Fibroblast of pulmonary artery (primary cell): ENCODE data around the gene GNG12.

Experiments used
- DNase-seq: peaks from one replicate; pipeline ENCODE4 v3.0.0-alpha.2; 2010; ENCODE audit warnings: low read depth
- H3K4me3 ChIP-seq: replicated peaks from 2 replicates; pipeline ENCODE4 v1.5.1; 2011; ENCODE audit warnings: low read depth, mild to moderate bottlenecking, control low read depth, low read length, moderate library complexity
- TF ChIP-seq, protein P1 (sequence below): IDR thresholded peaks from 2 replicates; pipeline ENCODE4 v1.5.1; 2011; ENCODE audit warnings: mild to moderate bottlenecking, control low read depth, low read length, inconsistent platforms; ENCODE audit errors: missing control alignments

The GNG12 gene

GRCh38 chr1:67830226-67830625 is 3.0 kb downstream of the GNG12 start:
- TF ChIP-seq, protein P1, sequence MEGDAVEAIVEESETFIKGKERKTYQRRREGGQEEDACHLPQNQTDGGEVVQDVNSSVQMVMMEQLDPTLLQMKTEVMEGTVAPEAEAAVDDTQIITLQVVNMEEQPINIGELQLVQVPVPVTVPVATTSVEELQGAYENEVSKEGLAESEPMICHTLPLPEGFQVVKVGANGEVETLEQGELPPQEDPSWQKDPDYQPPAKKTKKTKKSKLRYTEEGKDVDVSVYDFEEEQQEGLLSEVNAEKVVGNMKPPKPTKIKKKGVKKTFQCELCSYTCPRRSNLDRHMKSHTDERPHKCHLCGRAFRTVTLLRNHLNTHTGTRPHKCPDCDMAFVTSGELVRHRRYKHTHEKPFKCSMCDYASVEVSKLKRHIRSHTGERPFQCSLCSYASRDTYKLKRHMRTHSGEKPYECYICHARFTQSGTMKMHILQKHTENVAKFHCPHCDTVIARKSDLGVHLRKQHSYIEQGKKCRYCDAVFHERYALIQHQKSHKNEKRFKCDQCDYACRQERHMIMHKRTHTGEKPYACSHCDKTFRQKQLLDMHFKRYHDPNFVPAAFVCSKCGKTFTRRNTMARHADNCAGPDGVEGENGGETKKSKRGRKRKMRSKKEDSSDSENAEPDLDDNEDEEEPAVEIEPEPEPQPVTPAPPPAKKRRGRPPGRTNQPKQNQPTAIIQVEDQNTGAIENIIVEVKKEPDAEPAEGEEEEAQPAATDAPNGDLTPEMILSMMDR, result no peak
- peak overlapping the region; percentile 86 for H3K4me3 ChIP-seq
- DNase-seq, result peak; percentile 49

DNA sequence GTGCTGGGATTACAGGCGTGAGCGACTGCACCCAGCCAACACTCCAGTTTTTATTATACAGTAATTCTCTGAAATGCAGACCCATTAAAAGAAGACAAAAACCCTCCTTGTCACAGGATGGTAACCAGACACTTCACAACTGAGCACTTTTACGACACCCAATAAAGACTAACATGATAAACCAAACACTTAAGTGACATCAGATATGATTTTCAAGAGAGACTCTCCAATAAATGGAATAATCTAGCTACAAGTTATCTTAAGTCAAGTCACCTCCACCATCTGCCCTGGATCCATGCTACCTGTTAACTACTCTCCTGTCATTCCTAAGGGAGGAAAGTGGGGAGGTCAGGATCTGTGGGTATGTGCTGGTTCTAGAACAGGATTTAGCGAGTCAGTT is 5.6 kb downstream of the GNG12 start:
- H3K4me3 ChIP-seq, result no peak overlapping the region
- no peak for DNase-seq
- TF ChIP-seq, protein P1, result no peak

DNA sequence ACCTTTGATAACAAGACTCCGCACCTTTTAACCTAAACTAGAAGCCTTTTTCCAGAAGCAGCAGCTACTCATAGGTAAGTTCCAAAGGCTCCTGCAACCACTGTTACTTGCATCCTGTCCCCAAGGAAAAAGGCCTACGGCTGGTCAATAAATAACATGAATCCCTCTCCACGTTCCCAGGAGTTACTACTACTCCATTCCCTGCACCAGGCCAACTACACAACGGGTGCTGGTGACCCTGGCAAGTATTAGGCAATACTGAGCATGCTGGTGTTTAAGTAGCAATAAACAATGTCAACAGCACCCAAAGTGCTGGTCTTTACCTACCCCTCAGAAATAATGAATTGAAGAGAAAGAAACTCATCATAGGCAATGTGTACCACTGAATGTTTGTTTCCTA is 7.7 kb downstream of the GNG12 start:
- TF ChIP-seq, protein P1, result no peak
- H3K4me3 ChIP-seq, result no peak overlapping the region

DNA sequence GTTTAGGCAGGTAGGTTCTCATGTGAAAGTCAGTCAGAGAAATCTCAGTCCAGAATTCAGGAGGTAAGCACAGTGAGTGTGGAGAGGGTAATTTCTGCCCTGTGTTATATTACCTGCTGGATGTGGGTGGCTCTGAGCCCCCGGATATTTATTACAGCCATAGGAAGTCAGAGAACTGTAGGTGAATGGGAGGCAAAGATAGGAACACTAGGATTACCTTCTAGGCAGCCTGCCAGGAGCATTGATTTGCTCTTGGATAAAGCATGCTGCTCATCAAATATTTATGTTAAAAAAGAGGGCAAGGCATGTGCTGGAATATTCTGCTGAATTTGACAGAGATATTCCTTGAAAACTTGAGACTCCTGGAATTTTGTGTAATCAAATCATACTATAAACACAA is 8.5 kb downstream of the GNG12 start:
- no peak for DNase-seq
- no peak overlapping the region for H3K4me3 ChIP-seq
- TF ChIP-seq, protein P1, result no peak

More for the DNA sequence above, 7.7 kb downstream of the GNG12 start:
- DNase-seq, result no peak

- H3K4me3 ChIP-seq, result no peak overlapping the region
- TF ChIP-seq, protein P1, result no peak
- no peak for DNase-seq
These were observed 9.7 kb downstream of the GNG12 start for GRCh38 chr1:67823615-67824014.

DNA sequence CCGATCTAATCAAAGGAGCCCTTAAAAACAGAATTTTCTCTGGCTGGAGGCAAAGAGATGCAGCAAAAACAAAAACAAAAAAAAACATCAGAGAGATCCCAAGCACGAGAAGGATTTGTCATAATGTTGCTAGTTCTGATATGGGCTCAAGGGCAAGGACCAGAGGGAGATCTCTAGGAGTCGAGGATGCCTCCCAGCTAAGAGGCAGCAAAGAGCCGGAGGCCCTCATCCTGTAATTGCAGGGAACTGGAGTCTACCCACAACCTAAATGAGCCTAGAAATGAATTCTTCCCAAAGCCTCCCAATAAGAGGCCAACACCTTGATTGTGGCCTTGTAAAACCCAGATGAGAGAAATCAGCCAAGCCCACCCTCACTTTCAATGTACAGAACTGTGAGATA is 12.0 kb downstream of the GNG12 start:
- no peak overlapping the region for H3K4me3 ChIP-seq
- TF ChIP-seq, protein P1, result no peak
- DNase-seq, result no peak

DNA sequence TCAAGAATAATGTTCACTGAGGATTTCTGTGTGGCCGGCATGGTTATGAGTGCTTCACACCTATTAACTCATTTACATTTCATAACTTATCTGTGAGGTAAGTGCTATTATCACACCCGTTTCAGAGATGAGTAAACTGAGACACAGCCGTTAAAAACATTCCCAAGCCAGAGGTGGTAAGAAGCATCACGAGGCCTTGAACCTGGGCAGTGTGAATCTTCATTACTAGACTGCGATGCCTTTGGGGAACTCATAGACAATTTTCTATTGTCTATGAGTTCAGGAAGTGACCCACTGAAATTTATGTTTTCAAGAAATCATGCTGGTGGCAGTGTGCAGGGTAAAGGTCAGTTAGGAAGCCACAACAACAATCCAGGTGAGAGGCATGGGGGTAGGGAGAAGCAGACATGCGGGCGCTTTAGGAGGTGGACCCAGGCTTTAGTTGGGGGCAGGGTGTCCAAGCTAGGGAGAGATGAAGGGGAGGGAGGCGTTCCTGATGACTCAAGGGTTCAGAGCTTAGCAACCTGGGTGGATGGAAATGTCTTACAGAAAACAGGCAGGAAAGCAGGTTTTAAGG is 14.5 kb downstream of the GNG12 start:
- no peak for DNase-seq
- H3K4me3 ChIP-seq, result no peak overlapping the region
- TF ChIP-seq, protein P1, result no peak
